AG04449 (cell line): ENCODE data around the gene SRRM2.

Experiments
- CTCF ChIA-PET: fragments of 350-600 bp; formaldehyde crosslinking; extraction: SDS; loops from one replicate; lab custom pipeline; 2021; ENCODE audit warnings: antibody characterized with exemption; lab: Yijun Ruan, JAX
- POLR2A ChIA-PET: fragments of 400-600, 350-600 bp; formaldehyde crosslinking; extraction: SDS; loops from one replicate; lab custom pipeline; 2020; ENCODE audit warnings: antibody characterized with exemption, inconsistent platforms; lab: Yijun Ruan, JAX
- DNase-seq: peaks from one replicate; pipeline ENCODE4 v3.0.0-alpha.2; 2010; ENCODE audit warnings: low read depth, low spot score
- H3K4me3 ChIP-seq: 2 replicates; pipeline ENCODE4 v1.5.1; 2011; ENCODE audit warnings: low read depth, mild to moderate bottlenecking, control low read depth, low read length
- CTCF ChIP-seq: IDR thresholded peaks from one replicate; pipeline ENCODE4 v1.5.1; 2011; ENCODE audit warnings: mild to moderate bottlenecking, moderate library complexity, low read length, control low read depth, inconsistent platforms; ENCODE audit not compliant: insufficient read depth; ENCODE audit errors: missing control alignments

The SRRM2 gene

GRCh38 chr16:2737238-2737605, 15.2 kb upstream of the SRRM2 start:
- TF ChIP-seq CTCF = no peak
- CTCF ChIA-PET = no interaction called here
- no peak for DNase-seq
- H3K4me3 ChIP-seq = no peak overlapping the region
- POLR2A ChIA-PET = no interaction called here

DNA sequence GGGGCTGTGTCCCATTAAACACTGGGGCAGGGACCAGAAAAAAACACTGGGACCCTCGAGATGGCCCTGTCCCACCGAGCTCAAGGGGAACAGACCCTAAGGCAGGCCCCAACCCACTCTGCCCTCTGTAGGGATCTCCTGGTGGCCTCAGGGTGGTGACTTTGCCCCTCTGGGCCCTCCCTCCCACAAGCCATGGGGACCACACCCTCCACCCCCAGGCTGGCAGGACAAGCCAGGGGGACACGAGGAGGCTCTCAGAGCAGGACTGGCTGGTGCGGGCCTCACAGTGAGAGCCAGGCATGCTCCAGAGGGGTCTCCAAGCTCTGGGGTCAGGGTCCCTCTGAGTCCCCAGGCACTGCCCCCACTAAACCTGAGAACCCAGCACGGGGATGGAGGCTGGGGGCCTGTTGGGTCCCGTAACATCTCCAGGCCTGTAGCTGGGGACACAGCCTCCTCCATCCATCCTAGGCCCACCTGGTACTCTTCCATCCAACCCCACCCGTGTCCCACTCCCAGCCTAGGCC, 14.5 kb upstream of the SRRM2 start:
- ChIA-PET CTCF (interaction anchor here (1.5 kb wide), 1 partner anchor 14 kb away, joined by 3 read pairs; no protein-coding TSS in a partner anchor), POLR2A (no interaction called here)
- no peak overlapping the region for H3K4me3 ChIP-seq
- DNase-seq = no peak
- TF ChIP-seq CTCF = no peak

DNA sequence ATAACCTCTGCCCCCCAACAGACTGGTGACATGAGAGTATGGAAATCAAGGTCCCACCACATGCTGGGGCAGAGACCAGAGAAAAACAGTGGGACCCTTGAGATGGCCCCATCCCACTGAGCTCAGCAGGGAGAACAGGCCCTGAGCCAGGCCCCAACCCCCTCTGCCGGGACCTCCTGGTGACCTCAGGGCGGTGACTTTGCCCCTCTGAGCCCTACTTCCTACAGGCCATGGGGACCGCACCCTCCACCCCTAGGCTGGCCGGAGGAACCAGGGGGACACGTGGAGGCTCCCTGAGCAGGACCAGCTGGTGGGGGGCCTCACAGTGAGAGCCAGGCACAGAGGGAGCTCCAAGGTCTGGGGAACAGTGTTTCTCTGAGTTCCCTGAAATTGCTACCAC, 13.8 kb upstream of the SRRM2 start:
- CTCF ChIA-PET = interaction anchor here (1.2 to 1.5 kb wide), 2 partner anchors 12 to 14 kb away, joined by 3 read pairs; no protein-coding TSS in a partner anchor
- TF ChIP-seq CTCF = no peak
- H3K4me3 ChIP-seq = no peak overlapping the region
- POLR2A ChIA-PET = no interaction called here
- DNase-seq = no peak

DNA sequence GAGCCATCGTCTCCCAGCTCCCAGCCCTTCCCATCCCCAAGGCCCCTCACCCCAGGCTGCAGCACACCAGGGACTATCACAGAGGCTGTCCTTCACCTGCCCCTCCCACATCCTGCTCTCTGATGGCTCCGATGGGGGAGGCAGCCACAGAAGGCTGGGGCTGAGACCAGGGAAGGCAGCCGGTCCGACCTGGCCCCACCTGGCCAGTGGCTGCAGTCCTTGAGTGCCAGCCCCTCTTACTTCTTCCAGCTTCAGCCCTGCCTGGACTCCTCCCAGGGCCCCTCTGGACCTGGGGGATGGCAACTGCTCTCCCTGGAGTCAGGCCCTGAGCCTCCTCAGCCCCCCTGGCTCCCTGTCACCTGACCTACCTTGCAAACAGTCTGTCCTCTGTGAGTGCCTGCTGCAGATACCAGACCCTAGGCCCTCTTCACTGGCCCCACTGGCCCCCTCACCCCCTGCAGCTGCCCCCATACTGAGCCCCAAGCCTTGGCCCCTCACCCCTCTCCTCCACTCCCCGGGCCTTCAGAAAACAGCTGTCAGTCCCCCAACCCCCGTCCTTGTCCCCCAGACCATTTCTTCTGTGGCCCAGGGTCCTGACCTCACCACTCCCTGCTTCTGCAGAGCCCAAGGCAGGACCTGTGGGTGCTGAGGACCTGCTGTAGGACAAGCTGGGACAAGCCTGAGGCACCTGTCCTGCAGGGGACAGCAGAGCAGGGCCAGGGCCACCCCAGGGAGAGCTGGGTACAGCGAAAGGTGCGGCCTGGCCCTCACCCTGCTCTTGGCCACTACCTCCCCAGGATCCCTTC, 12.6 kb upstream of the SRRM2 start:
- ChIA-PET POLR2A (no interaction called here), CTCF (interaction anchor here (1.2 to 1.8 kb wide), 4 partner anchors 11 to 187 kb away, joined by 3 to 4 read pairs (median 3); no protein-coding TSS in a partner anchor)
- no peak for DNase-seq
- no peak overlapping the region for H3K4me3 ChIP-seq
- TF ChIP-seq CTCF = no peak

GRCh38 chr16:2740476-2740875, 12.0 kb upstream of the SRRM2 start:
- ChIA-PET CTCF (interaction anchor here (1.4 to 1.8 kb wide), 2 partner anchors 13 to 186 kb away, joined by 3 to 4 read pairs; no protein-coding TSS in a partner anchor), POLR2A (no interaction called here)
- no peak for DNase-seq
- H3K4me3 ChIP-seq = no peak overlapping the region
- TF ChIP-seq CTCF = no peak

GRCh38 chr16:2741168-2741567, 11.3 kb upstream of the SRRM2 start:
- no peak for DNase-seq
- ChIA-PET POLR2A (no interaction called here), CTCF (interaction anchor here (1.0 to 1.8 kb wide), 2 partner anchors 19 to 186 kb away, joined by 3 to 4 read pairs; no protein-coding TSS in a partner anchor)
- no peak for TF ChIP-seq CTCF
- no peak overlapping the region for H3K4me3 ChIP-seq
